Chondrocyte (in vitro differentiated cells): ENCODE data around the gene ZNF487. TPM values are rescaled to one million over a fixed set of nuclear protein-coding genes. Genes with fewer than 3 reads are reported as not detected.

Experiments used
- DNase-seq: peaks from one replicate; pipeline ENCODE4 v3.0.0; 2021; ENCODE audit warnings: mixed read lengths, low spot score
- H3K27ac Mint-ChIP-seq: one replicate; pipeline ENCODE4 v1.8.0; 2021; ENCODE audit warnings: mild to moderate bottlenecking, moderate library complexity, mixed read lengths; ENCODE audit not compliant: unreplicated experiment
- H3K27me3 Mint-ChIP-seq: 2 replicates; pipeline ENCODE4 v1.8.0; 2021; ENCODE audit warnings: low read depth, mixed read lengths
- H3K36me3 Mint-ChIP-seq: 2 replicates; pipeline ENCODE4 v1.8.0; 2021; ENCODE audit warnings: low read depth, mixed read lengths
- H3K4me1 Mint-ChIP-seq: 2 replicates; pipeline ENCODE4 v1.8.0; 2021; ENCODE audit warnings: low read depth, mild to moderate bottlenecking, mixed read lengths
- H3K4me3 Mint-ChIP-seq: one replicate; pipeline ENCODE4 v1.8.0; 2021; ENCODE audit warnings: mild to moderate bottlenecking, moderate library complexity, mixed read lengths; ENCODE audit not compliant: unreplicated experiment
- H3K9me3 Mint-ChIP-seq: 2 replicates; pipeline ENCODE4 v1.8.0; 2021; ENCODE audit warnings: low read depth, mixed read lengths
- total RNA-seq: library from RNA; stranded (reverse); gene quantifications from 3 replicates; pipeline ENCODE4 v1.2.1, GENCODE V29; 2021
- TF ChIP-seq, protein P1 (sequence below): fragments of 200-600 bp; sonication (generic); IDR thresholded peaks from 2 replicates; pipeline ENCODE4 v1.5.0; 2021; ENCODE audit warnings: antibody characterized with exemption, mild to moderate bottlenecking, moderate library complexity

Gene ZNF487
- total RNA-seq, 1 donor from 2014 or later, result 2.7 TPM

GRCh38 chr10:43479275-43479674 is 42.4 kb downstream of the ZNF487 start:
- Mint-ChIP-seq H3K36me3 (peaks cover 19% of the 10 kb centered on the region), H3K4me1 (peaks cover 5% of the 10 kb centered on the region), H3K27ac (peak overlapping the region; percentile 57), H3K27me3 (no peaks in the 10 kb centered on the region), H3K9me3 (peaks cover 19% of the 10 kb centered on the region), H3K4me3 (no peak overlapping the region)
- TF ChIP-seq, protein P1, sequence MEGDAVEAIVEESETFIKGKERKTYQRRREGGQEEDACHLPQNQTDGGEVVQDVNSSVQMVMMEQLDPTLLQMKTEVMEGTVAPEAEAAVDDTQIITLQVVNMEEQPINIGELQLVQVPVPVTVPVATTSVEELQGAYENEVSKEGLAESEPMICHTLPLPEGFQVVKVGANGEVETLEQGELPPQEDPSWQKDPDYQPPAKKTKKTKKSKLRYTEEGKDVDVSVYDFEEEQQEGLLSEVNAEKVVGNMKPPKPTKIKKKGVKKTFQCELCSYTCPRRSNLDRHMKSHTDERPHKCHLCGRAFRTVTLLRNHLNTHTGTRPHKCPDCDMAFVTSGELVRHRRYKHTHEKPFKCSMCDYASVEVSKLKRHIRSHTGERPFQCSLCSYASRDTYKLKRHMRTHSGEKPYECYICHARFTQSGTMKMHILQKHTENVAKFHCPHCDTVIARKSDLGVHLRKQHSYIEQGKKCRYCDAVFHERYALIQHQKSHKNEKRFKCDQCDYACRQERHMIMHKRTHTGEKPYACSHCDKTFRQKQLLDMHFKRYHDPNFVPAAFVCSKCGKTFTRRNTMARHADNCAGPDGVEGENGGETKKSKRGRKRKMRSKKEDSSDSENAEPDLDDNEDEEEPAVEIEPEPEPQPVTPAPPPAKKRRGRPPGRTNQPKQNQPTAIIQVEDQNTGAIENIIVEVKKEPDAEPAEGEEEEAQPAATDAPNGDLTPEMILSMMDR, result no peak
- no peak for DNase-seq

- Mint-ChIP-seq H3K9me3 (peaks cover 38% of the 10 kb centered on the region), H3K27me3 (no peaks in the 10 kb centered on the region), H3K4me3 (no peak overlapping the region), H3K36me3 (peaks cover 28% of the 10 kb centered on the region), H3K4me1 (peaks cover 5% of the 10 kb centered on the region), H3K27ac (no peak overlapping the region)
- TF ChIP-seq, protein P1, result no peak
- no peak for DNase-seq
Measured at GRCh38 chr10:43482319-43483078, 45.6 kb downstream of the ZNF487 start.

- no peak overlapping the region for H3K4me3 Mint-ChIP-seq
- no peak for DNase-seq
- H3K27ac Mint-ChIP-seq, result no peak overlapping the region
- no peaks in the 10 kb centered on the region for H3K36me3 Mint-ChIP-seq
- peaks cover 9% of the 10 kb centered on the region for H3K9me3 Mint-ChIP-seq
- no peaks in the 10 kb centered on the region for H3K27me3 Mint-ChIP-seq
- TF ChIP-seq, protein P1, result no peak
- no peaks in the 10 kb centered on the region for H3K4me1 Mint-ChIP-seq
Measured at GRCh38 chr10:43491855-43492254, 54.9 kb downstream of the ZNF487 start.

GRCh38 chr10:43502931-43503330 is 66.0 kb downstream of the ZNF487 start:
- DNase-seq, result no peak
- Mint-ChIP-seq H3K27ac (no peak overlapping the region), H3K36me3 (no peaks in the 10 kb centered on the region), H3K9me3 (peaks cover 2% of the 10 kb centered on the region), H3K4me3 (no peak overlapping the region), H3K4me1 (no peaks in the 10 kb centered on the region), H3K27me3 (no peaks in the 10 kb centered on the region)
- TF ChIP-seq, protein P1, result no peak

DNA sequence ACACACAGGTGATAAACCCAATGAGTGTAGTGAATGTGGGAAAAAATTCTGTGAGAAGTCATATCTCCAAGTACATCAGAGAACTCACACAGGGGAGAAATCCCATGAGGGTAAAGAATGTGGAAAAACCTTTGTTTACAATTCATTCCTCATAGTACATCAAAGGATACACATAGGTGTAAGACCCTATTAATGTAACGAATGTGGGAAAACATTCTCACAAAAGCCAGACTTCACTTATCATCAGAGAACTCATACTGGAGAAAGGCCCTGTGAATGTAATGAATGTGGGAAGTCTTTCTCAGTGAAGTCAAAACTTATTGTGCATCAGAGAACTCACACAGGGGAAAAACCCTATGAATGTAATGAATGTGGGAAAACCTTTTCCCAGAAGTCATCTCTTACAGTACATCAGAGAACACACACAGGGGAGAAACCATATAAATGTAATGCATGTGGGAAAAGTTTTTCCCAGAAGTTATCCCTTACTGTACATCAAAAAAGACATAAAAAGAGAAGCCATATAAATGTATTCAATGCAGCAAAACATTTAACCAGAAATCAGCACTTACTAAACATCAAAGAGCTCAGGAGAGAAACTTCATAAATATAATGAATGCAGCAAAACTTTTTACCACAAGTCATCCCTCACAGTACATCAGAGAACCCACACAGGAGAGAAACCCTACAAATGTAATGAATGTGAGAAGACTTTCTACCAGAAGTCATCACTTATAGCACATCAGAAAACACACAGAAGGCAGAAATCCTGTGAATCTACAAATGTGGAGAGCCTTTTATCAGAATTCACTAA is 87.7 kb downstream of the ZNF487 start:
- Mint-ChIP-seq H3K27ac (no peak overlapping the region), H3K36me3 (peaks cover 25% of the 10 kb centered on the region), H3K27me3 (no peaks in the 10 kb centered on the region), H3K4me1 (no peaks in the 10 kb centered on the region), H3K9me3 (peaks cover 68% of the 10 kb centered on the region), H3K4me3 (no peak overlapping the region)
- TF ChIP-seq, protein P1, result no peak
- DNase-seq, result no peak
